ENCODE data around the gene DEFB131B.
"Not testable (repeated sequence)": the region's sequence is repeated elsewhere in the genome, so short reads cannot be mapped to it uniquely, and the experiment has no call there.

Gene DEFB131B

DNA sequence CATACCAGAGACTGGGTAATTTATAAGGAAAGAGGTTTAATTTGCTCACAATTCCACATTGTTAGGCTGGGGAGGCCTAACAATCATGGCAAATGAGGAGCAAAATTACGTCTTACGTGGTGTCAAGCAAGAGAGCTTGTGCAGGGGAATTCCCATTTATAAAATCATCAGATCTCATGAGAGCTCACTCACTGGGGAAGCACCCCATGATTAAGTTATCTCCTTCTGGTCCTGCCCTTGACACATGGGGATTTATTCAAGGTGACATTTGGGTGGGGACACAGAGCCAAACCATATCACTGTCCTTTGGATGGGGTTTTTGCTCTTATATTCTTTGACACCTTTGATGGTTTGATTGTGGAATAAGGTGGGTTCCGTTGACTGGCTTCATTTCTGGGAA lies 8.3 kb upstream of the DEFB131B start:
- not testable (repeated sequence) for H3K27me3 ChIP-seq (ENCODE audit: control insufficient read depth, insufficient read depth, low read length); H3K4me1 ChIP-seq (ENCODE audit: control insufficient read depth, insufficient read depth, low read length); H3K9ac ChIP-seq (ENCODE audit: low read depth, low read length); H3K4me3 ChIP-seq (ENCODE audit: low read depth, low read length); H3K9me3 ChIP-seq (ENCODE audit: control insufficient read depth, insufficient read depth, low read length); H3K36me3 ChIP-seq (ENCODE audit: control insufficient read depth, insufficient read depth, low read length)

DNA sequence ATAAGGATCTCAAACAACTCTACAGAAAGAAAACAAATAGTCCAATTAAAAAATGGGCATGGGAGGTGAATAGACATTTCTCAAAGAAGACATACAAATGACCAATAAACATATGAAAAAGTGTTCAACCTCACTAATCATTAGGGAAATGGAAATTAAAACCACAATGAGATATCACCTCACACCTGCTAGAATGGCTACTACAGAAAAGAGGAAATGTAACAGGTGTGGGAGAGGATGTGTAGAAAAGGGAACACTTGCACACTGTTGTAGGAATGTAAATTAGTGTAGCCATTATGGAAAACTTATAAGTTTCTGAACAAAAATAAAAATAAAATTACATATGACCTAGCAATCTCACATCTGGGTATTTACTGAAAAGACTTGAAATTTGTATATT lies 7.6 kb upstream of the DEFB131B start:
- not testable (repeated sequence) for H3K9me3 ChIP-seq (ENCODE audit: control insufficient read depth, insufficient read depth, low read length); H3K4me1 ChIP-seq (ENCODE audit: control insufficient read depth, insufficient read depth, low read length); H3K27me3 ChIP-seq (ENCODE audit: control insufficient read depth, insufficient read depth, low read length); H3K4me3 ChIP-seq (ENCODE audit: low read depth, low read length); H3K9ac ChIP-seq (ENCODE audit: low read depth, low read length); H3K36me3 ChIP-seq (ENCODE audit: control insufficient read depth, insufficient read depth, low read length)

DNA sequence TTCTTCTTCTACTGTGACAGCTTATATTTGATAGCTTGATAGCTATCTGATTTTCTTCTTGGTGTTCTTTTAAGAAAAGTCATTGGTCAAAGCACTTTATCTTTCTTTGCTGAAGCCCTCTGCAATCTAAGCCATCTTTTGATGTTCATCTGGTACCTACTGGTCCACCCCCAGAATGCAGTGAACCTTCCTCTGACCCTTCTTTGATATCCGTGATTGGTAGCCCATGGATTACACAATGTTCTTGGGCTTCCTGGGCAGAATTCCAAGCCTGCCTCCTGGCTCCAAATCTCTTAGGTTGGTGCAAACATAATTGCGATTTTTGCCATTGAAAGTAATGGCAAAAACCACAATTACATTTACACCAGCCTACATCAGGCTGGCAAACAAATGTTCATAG lies 2.0 kb upstream of the DEFB131B start:
- not testable (repeated sequence) for H3K9ac ChIP-seq (ENCODE audit: low read depth, low read length); H3K4me3 ChIP-seq (ENCODE audit: low read depth, low read length); H3K36me3 ChIP-seq (ENCODE audit: control insufficient read depth, insufficient read depth, low read length); H3K9me3 ChIP-seq (ENCODE audit: control insufficient read depth, insufficient read depth, low read length); H3K27me3 ChIP-seq (ENCODE audit: control insufficient read depth, insufficient read depth, low read length); H3K4me1 ChIP-seq (ENCODE audit: control insufficient read depth, insufficient read depth, low read length)

DNA sequence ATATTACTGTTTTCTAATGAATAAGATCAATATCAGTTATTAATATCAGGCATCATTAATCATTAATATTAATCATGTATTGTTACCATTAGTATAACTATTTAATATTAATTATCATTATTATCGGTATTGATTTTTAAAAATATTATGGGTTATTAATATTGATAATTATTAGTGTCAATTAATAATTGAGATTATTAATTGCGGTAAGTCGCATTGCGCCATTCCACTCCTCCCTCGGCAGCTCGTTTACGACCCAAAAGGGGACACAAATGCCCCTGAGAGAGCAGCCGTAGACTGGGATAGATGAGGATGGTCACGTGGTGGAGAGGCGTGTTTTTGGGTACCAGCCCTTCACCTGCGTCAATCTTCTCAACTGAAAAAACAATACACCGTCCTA lies 7.6 kb downstream of the DEFB131B start:
- H3K9me3 ChIP-seq (ENCODE audit: control insufficient read depth, insufficient read depth, low read length); H3K36me3 ChIP-seq (ENCODE audit: control insufficient read depth, insufficient read depth, low read length); H3K4me3 ChIP-seq (ENCODE audit: low read depth, low read length); H3K27me3 ChIP-seq (ENCODE audit: control insufficient read depth, insufficient read depth, low read length); H3K9ac ChIP-seq (ENCODE audit: low read depth, low read length); H3K4me1 ChIP-seq (ENCODE audit: control insufficient read depth, insufficient read depth, low read length): not testable (repeated sequence)

DNA sequence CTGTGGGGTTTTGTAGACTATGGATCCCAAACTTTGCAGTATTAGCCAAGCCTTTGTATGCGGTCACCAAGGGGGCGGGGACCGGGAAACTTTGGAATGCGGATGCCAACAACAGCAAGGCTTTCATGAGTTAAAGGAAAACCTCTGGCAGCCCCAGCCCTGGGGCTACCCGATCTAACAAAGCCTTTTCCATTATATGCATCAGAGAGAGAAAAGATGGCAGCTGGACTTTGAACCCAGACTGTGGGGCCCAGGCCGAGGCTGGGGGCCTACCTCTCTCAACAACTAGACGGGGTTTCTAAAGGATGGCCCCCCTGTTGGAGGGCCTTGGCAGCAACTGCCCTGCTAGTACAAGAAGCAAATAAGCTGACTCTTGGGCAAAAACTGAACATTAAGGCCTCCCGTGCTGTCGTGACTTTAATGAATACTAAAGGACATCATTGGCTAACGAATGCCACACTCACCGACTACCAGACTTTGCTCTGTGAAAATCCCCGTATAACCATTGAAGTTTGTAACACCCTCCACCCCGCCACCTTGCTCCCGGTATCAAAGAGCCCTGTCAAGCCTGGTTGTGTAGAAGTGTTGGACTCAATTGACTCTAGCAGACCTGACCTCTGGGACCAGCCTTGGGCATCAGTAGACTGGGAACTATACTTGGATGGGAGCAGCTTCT lies 10.2 kb downstream of the DEFB131B start:
- H3K9ac ChIP-seq (ENCODE audit: low read depth, low read length); H3K4me3 ChIP-seq (ENCODE audit: low read depth, low read length); H3K9me3 ChIP-seq (ENCODE audit: control insufficient read depth, insufficient read depth, low read length); H3K27me3 ChIP-seq (ENCODE audit: control insufficient read depth, insufficient read depth, low read length); H3K36me3 ChIP-seq (ENCODE audit: control insufficient read depth, insufficient read depth, low read length); H3K4me1 ChIP-seq (ENCODE audit: control insufficient read depth, insufficient read depth, low read length): not testable (repeated sequence)

DNA sequence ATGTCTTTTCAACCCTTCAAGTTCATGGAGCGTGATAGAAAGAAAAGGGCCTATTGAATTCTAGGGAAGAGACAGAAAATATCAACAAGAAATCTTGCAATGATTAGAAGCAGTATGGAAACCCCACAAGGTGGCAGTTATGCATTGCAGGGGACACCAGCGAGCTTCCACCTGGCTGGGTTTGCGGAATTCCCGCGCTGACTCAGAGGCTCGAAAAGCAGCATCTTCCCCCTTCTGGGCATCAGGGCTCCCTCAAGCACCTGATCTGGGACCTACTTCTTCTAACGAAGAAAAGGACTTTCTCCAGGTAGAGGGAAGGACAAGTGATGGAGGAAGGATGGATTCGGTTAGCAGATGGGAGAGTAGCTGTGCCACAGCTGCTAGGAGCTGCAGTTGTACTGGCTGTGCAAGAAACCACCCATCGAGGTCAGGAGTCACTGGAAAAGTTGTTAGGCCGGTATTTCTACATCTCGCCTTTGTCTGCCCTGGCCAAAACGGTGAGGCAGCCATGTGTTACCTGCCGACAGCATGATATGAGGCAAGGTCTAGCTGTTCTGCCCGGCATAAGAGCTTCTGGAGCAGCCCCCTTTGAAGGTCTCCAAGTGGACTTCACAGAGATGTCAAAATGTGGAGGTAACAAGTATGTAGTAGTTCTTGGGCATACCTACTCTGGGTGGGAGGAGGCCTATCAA lies 11.1 kb downstream of the DEFB131B start:
- not testable (repeated sequence) for H3K9ac ChIP-seq (ENCODE audit: low read depth, low read length); H3K4me3 ChIP-seq (ENCODE audit: low read depth, low read length); H3K36me3 ChIP-seq (ENCODE audit: control insufficient read depth, insufficient read depth, low read length); H3K4me1 ChIP-seq (ENCODE audit: control insufficient read depth, insufficient read depth, low read length); H3K27me3 ChIP-seq (ENCODE audit: control insufficient read depth, insufficient read depth, low read length); H3K9me3 ChIP-seq (ENCODE audit: control insufficient read depth, insufficient read depth, low read length)

DNA sequence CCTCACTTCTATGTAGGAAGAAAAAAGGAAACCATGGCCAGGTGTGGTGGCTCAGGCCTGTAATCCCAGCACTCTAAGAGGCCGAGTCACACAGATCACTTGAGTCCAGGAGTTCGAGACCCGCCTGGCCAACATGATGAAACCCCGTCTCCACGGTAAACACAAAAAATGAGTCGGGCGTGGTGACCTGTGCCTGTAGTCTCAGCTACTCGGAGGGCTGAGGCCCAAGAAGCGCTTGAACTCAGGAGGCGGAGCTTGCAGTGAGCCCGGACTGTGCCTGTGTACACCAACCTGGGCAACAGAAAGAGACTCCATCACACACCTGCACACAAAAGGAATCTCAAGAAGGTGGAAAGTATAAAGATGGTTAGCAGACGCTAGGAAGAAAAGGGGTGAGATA lies 17.7 kb downstream of the DEFB131B start:
- H3K9ac ChIP-seq (ENCODE audit: low read depth, low read length) = no peak overlapping the region
- H3K4me1 ChIP-seq (ENCODE audit: control insufficient read depth, insufficient read depth, low read length) = no peaks in the 10 kb centered on the region
- H3K9me3 ChIP-seq (ENCODE audit: control insufficient read depth, insufficient read depth, low read length) = no peaks in the 10 kb centered on the region
- H3K4me3 ChIP-seq (ENCODE audit: low read depth, low read length) = no peak overlapping the region
- no peaks in the 10 kb centered on the region for H3K36me3 ChIP-seq (ENCODE audit: control insufficient read depth, insufficient read depth, low read length)
- no peaks in the 10 kb centered on the region for H3K27me3 ChIP-seq (ENCODE audit: control insufficient read depth, insufficient read depth, low read length)

DNA sequence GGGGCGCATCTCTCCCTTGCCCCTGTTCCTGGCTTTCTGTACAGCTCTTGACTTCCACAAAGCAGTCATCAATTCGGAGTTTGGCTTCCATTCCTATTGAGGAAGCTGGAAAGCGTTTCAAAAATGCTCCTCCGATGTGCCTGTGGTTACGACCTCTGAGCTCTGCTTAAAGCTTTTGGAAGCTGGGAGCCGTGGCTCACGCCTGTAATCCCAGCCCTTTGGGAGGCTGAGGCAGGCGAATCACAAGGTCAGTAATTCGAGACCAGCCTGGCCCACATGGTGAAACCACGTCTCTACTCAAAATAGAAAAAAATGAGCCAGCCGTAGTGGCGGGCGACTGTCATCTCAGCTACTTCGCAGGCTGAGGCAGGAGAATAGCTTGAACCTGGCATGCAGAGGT lies 22.9 kb downstream of the DEFB131B start:
- H3K4me3 ChIP-seq (ENCODE audit: low read depth, low read length); H3K27me3 ChIP-seq (ENCODE audit: control insufficient read depth, insufficient read depth, low read length); H3K9ac ChIP-seq (ENCODE audit: low read depth, low read length); H3K36me3 ChIP-seq (ENCODE audit: control insufficient read depth, insufficient read depth, low read length); H3K9me3 ChIP-seq (ENCODE audit: control insufficient read depth, insufficient read depth, low read length); H3K4me1 ChIP-seq (ENCODE audit: control insufficient read depth, insufficient read depth, low read length): not testable (repeated sequence)

DNA sequence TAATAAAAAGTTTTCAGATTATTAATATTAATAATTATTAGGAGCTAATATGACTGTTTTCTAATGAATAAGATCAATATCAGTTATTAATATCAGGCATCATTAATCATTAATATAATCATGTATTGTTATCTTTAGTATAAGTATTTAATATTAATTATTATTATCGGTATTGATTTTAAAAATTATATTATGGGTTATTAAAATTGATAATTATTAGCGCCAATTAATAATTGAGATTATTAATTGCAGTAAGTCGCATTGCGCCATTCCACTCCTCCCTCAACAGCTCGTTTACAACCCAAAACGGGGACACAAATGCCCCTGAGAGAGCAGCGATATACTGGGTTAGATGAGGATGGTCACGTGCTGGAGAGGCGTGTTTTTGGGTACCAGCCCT lies 30.0 kb downstream of the DEFB131B start:
- no peaks in the 10 kb centered on the region for H3K27me3 ChIP-seq (ENCODE audit: control insufficient read depth, insufficient read depth, low read length)
- no peaks in the 10 kb centered on the region for H3K9me3 ChIP-seq (ENCODE audit: control insufficient read depth, insufficient read depth, low read length)
- H3K4me1 ChIP-seq (ENCODE audit: control insufficient read depth, insufficient read depth, low read length) = no peaks in the 10 kb centered on the region
- H3K9ac ChIP-seq (ENCODE audit: low read depth, low read length) = no peak overlapping the region
- no peak overlapping the region for H3K4me3 ChIP-seq (ENCODE audit: low read depth, low read length)
- no peaks in the 10 kb centered on the region for H3K36me3 ChIP-seq (ENCODE audit: control insufficient read depth, insufficient read depth, low read length)

DNA sequence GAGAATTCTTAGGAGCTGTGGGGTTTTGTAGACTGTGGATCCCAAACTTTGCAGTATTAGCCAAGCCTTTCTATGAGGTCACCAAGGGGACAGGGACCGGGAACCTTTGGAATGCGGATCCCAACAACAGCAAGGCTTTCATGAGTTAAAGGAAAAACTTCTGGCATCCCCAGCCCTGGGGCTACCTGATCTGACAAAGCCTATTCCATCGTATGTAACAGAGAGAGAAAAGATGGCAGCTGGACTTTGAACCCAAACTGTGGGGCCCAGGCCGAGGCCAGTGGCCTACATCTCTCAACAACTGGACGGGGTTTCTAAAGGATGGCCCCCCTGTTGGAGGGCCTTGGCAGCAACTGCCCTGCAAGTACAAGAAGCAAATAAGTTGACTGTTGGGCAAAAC lies 32.5 kb downstream of the DEFB131B start:
- H3K4me1 ChIP-seq (ENCODE audit: control insufficient read depth, insufficient read depth, low read length); H3K27me3 ChIP-seq (ENCODE audit: control insufficient read depth, insufficient read depth, low read length); H3K4me3 ChIP-seq (ENCODE audit: low read depth, low read length); H3K9me3 ChIP-seq (ENCODE audit: control insufficient read depth, insufficient read depth, low read length); H3K9ac ChIP-seq (ENCODE audit: low read depth, low read length); H3K36me3 ChIP-seq (ENCODE audit: control insufficient read depth, insufficient read depth, low read length): not testable (repeated sequence)

DNA sequence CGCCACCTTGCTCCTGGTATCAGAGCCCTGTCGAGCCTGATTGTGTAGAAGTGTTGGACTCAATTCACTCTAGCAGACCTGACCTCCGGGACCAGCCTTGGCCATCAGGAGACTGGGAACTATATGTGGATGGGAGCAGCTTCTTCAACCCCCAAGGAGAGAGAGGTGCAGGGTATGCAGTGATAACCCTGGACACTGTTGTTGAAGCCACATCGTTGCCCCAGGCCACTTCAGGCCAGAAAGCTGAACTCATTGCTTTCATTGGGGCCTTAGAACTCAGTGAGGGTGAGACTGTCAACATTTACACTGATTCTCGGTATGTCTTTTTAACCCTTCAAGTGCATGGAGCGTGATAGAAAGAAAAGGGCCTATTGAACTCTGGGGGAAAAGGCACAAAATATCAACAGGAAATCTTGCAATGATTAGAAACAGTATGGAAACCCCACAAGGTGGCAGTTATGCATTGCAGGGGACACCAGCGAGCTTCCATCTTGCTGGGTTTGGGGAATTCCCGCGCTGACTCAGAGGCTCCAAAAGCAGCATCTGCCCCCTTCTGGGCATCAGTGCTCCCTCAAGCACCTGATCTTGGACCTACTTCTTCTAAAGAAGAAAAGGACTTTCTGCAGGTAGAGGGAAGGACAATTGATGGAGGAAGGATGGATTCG lies 33.2 kb downstream of the DEFB131B start:
- H3K4me1 ChIP-seq (ENCODE audit: control insufficient read depth, insufficient read depth, low read length); H3K4me3 ChIP-seq (ENCODE audit: low read depth, low read length); H3K27me3 ChIP-seq (ENCODE audit: control insufficient read depth, insufficient read depth, low read length); H3K36me3 ChIP-seq (ENCODE audit: control insufficient read depth, insufficient read depth, low read length); H3K9ac ChIP-seq (ENCODE audit: low read depth, low read length); H3K9me3 ChIP-seq (ENCODE audit: control insufficient read depth, insufficient read depth, low read length): not testable (repeated sequence)

DNA sequence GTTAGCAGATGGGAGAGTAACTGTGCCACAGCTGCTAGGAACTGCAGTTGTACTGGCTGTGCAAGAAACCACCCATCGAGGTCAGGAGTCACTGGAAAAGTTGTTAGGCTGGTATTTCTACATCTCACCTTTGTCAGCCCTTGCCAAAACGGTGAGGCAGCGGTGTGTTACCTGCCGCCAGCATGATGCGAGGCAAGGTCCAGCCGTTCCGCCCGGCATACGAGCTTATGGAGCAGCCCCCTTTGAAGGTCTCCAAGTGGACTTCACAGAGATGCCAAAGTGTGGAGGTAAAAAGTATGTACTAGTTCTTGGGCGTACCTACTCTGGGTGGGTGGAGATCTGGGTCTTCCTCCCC lies 33.7 kb downstream of the DEFB131B start:
- not testable (repeated sequence) for H3K4me3 ChIP-seq (ENCODE audit: low read depth, low read length); H3K36me3 ChIP-seq (ENCODE audit: control insufficient read depth, insufficient read depth, low read length); H3K9me3 ChIP-seq (ENCODE audit: control insufficient read depth, insufficient read depth, low read length); H3K27me3 ChIP-seq (ENCODE audit: control insufficient read depth, insufficient read depth, low read length); H3K4me1 ChIP-seq (ENCODE audit: control insufficient read depth, insufficient read depth, low read length); H3K9ac ChIP-seq (ENCODE audit: low read depth, low read length)
